Activated CD8-positive, alpha-beta memory T cell treated with anti-CD3 and anti-CD28 coated beads, Interleukin-2, amount 50 U/mL, for 48 hours (primary cell): Measurements from ENCODE around the gene DHH.

ENCODE experiments used
- DNase-seq: peaks from one replicate; pipeline ENCODE4 v3.0.0-alpha.2; 2020

Gene DHH

DNA sequence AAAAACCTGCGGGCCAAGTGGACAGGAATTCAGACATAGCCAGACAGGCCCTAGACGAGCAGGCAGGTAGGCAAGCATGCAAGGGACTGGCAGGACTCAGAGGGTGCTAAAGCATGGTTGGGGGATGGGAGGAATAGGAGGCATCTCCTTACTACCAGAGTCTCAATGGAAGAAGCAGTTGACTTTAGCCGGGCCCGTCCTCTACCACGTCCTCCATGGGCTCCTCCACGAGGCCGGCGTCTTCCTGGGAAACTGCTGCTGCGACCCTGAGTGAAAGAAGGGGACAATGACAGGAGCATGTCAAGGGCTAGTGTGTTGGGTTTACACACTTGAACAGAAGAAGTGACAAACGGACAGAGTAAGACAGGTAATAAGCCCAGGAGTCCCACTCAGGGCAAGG is 45.6 kb downstream of the DHH start:
- DNase-seq, result no peak

DNA sequence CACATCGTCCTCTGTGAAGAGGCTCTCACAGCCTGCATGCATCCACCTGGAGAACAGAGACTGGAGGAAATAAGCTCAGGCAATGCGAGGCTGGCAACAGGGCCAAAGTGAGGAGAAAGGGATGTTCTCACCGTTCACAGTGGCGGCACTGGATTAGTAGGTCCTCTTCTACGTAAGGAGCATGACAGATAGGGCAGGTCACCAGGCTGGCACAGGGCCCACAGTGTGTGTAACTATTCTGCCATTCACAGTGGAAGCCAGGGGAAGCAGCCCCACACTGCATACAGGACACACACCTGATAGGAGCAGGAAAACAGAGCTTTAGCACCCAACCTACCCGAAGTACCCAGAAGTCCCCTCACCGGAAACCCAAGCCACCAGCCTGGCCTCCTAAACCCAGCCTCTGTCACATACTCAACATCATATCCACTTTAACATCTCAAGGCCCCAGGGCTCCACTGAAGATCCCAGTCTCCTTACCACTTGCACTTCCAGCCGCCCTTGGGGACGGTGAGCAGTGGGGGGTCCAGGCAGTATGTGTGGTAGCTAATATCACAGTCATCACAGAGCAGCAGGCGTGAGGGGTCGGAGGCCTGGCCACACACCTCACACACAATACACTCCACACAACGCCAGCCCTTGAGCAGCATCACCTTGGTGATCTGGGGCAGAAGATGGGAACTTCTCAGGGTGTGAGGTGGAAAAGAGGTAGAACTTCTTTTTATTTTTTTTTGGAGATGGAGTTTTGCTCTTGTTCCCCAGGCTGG is 48.3 kb downstream of the DHH start:
- no peak for DNase-seq

DNA sequence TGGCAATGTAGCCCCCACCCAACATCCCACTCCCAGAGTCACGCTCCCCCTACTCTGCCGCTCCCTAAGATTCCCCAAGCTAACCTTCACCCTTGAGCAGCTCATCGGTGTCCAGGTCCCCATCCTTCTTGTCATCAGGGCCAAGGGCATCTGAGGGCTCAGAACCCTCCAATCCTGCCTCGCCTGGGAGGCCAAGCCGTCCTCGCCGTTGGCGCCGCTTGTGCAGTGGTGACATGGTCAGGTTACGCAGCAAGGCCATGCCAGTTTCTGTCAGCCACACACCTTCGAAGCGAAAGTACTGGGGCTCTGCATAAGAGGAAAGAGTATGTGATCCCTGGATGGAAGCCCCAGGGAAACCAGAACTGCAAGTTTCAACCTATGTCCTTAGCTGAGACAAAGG is 49.9 kb downstream of the DHH start:
- DNase-seq, result no peak

DNA sequence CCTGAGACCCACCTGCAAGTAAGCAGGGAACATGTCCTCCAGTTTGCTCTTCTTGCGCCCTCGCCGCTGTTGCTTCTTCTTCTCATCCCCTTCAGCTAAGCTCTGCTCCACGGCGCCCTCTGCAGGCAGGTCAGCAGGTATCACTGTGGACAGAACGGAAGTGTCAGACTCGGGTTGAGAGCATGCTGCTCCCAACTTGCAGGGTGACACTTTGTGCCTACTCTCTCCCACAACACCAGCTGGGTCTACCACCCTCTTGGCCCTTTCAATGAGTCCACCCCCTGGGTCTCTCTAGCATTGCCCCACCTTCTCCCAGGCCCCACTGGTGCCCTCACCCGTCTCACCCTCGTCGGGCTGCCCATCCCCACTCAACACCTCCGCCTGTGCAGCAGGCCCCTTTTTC is 50.7 kb downstream of the DHH start:
- peak; percentile 94 for DNase-seq

DNA sequence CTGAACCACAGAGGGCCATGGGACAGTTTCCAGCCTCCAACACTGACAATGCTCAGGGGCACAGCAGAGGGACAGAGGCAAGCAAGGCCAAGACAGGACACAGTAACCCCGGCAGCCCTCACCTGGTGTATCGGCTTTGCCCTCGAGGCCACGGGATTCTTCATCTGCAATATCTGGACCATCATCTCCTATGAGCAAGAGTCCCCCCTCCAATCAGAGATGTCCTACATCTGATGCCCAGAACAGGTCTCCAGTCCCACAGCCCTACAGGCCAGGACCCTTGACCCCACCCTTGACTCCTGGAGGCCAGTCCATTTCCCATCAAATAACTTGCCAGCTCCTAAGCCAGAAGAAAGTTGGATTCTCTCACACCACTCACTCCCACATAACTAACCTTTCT is 51.4 kb downstream of the DHH start:
- no peak for DNase-seq

DNA sequence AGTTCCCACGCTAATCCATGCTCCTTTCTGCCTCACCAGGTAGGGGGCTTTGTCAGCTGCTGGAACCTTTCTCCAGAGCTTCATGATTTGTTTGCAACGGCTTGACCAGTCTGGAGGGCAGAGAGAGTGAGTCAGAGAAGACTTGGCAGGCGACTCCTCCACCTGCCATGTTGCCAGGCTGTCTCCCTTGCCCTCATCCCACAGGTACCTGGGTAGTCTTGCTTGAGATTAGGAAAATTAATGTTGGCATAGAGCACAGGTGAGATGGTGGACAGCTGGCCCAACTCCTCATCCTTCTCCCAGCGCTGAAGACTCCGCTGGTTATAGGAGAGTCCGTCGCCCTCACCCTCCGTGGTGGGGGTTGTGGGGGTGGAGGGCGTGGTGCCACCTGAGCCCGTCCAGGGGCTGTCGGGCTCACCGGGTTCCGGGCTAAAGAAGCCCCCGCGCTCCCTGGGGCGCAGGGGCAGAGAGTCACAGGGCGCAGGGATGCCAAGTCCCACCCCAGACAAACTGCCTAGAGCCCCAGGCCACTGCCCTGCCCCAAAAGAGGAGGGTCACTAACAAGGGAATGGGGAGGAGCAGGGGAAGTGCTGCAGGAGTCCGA is 52.6 kb downstream of the DHH start:
- no peak for DNase-seq

DNA sequence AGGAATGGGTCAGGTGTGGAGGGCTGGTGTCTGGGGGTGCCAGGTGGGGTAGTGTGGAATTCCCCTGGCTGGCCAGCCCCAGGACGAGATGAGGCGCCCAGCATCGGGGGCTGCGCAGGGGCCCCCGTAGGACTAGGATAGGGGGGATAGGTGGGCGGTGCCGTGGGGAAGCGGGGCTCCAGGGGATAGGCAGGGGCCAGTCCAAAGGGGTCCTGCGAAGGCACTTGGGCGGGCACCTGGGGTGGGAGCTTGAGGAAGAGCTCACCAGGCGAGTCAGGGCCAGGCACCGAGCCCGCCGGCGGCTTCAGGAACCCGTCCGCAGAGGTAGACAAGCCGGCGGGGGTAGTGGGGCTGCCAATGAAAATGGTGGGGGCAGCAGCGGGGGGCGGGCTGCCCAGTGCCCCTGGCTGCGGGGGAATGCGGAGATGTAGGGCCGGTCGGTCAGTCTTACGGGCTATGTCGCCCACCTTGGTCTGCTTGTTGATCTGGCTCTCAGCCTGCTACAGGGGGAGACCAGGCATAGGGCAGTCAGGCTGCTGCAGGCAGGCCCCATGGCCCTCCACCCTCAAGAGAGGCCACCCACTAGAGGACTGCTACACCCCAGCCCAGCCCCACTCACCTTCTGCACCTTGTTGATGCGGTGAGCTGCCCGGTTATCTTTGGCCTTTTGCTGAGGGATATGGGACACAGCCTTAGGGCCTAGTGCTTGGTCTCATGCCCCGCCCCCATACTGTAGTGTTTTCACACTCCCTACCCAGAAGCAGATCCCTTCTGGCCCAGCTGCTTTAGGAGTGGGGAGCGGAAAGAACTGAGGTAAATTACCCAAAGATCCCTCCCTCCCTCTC is 53.3 kb downstream of the DHH start:
- DNase-seq, result no peak

DNA sequence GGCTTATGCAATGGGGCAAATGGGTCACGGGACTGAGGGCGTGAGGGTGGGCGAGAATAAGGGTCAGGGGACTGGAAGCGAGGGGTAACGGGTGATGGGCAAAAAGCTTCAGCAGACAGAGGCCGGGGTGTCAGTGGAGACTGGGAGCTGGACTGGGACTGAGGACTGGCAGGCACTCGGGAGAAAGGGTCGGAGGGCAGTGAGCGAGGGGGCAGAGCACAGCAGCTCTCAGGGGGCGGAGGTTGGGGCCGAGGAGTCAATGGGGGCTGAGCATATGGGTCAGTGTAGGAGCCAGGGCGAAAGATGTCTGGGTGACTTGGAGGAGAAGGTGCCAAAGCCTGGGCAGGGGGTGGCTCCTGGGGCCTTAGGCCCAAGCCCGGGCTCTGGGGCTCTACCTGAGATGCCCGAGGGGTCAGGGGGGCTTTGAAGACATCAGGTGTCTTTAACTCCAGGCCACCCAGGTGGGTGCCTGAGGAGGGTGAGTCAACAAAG is 54.2 kb downstream of the DHH start:
- no peak for DNase-seq

DNA sequence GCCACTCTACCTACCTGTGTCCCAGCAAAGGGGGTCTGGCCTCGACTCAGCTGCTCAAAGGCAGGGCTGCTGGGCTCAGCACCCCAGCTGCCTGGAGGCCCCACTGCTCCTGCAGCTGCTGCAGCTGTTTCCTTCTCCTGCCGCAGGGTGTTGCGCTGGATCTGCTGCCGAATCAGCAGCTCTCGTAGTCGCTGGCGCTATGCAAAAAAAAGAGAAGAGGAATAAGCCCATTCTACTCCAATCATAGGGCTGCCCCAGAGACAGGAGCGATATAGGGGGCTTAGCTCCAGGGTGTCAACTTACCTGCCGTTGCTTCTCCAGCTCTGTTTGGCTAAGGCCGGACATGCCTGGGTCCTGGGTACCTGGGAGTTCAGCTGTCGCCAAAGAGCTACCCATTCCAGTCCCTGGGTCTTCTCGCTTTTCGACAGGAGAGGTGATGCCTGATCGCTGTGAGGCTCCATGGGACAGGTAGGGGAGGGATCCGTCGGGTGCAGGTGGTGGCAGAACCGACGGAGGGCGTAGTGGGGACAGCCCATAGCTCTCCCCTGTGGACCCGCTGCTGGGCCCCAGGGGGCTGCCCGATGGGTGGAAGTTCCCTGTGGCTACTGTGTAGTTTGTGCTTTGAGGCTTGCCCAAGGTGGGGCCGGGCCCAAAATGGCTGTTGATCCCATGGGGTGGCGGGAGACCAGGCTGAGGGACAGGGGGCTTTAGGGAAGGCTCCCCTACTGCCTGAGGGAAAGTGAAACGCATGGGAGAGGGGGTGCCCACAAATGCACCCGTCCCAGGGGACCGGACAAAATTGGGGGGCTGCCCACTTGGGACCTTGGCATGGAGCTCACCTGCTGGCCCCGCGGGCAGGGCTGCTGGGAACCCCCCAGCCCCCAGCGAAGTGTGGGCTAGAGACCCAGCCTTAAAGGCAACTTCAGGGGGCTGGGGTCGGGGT is 54.9 kb downstream of the DHH start:
- DNase-seq, result no peak

DNA sequence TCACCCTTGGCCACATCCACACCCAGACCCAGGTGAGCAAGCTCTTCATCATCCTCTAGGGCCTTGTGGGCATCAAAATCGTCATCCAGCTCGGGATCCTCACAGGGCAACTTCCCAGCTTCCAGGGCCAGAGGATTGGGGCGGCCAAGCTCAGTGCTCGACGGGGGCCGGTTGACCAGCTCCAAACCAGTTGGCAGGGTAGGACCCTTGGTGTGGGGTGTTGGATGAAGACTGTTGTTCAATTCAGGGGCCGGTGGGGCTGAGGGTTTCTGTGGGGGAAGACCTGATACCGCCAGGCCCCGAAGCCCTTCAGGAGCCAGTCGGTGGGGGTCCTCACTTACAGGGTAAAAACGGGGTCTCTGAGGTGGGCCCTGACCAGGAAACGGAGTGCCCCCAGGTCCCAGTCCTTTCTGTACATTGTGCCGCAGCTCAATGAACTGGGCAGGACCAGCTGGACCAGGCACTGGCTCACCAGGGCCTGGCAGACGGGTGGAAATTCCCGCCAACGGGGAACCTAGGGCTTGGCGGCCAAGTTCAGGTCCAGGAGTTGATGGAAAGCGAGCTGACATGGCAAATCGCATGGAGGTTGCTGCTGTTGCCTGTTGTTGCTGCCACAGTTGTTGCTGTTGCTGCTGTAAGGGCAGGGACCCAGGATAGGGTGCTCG is 56.2 kb downstream of the DHH start:
- no peak for DNase-seq

DNA sequence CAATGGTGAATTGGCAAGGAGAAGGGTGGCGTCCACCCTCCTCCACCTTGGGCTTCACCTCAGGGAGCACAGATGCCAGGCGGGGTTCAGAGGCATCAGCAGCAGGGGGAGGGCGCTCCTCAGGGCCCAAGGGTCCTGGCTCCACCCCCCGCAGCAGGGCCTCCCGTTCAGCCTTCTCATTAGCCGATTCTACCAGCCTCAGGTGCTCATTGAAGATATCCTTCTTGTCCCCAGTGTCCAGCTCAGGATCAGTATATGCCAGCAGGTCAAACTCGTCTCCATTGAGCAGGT is 56.7 kb downstream of the DHH start:
- no peak for DNase-seq

DNA sequence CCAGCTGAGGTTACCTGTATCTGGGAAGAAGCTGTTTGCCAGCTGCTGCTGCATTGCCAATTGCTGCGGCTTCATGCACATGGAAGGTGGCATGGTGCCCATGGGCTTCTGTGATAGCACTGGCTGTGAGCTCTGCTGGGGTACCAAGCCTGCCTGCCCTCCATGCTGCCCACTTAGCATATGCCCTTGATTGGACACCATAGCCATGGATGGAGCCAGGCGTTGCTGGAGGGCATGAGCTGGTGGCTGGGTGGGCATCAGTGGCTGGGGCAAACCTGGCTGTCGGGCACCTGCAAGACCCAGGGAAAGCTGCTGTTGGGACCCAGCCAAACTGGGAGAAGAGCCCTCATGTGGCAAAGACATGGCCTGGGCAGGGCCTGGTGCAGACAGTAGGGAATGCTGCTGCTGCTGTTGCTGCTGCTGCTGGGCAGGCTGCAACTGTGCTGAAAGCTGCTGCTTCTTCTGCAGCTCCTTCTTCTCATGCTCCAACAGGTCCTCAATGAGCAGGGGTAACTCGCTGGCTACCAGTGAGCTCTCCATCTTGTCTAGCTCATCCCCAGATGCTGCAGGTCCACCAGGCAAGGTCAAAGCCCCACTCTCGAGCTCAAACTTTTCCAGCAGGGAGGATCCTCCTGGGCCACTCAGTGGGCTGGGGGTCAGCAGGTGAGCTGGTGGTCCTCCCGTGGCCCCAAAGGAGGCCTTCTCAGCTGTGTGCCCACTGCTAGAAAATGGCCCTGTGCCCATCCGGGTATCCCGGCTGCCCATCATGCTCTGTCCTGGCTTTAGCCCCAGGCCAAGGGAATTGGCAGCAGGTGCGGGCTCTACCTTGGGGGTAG is 57.3 kb downstream of the DHH start:
- no peak for DNase-seq
